Dedifferentiated amniotic fluid mesenchymal stem cell (primary cell): Measurements from ENCODE around the gene VPS8.

Experiments used
- DNase-seq: peaks from one replicate; pipeline ENCODE4 v3.0.0-alpha.2; 2016; ENCODE audit errors: extremely low spot score

The VPS8 gene

GRCh38 chr3:184781801-184782200 lies 30.2 kb upstream of the VPS8 start:
- no peak for DNase-seq

DNA sequence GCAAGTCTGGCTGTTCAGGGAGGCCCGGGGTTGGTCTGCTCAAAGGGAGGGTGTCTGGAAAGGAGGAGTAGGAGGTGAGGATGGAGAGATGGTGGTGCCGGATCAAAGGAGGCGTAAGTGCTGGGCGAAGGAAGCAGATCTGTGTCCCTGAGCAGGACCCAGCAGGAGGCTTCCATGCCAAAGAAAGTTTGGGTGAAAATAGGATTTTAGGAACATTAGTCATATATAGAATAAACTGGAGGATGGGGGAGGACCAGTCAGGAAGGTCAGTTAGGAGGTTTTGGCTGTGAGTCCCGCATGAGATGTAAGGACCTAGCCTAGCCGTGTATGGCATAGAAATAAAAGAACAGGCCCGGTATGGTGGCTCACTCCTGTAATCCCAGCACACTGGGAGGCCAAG lies 28.6 kb upstream of the VPS8 start:
- no peak for DNase-seq

GRCh38 chr3:184784731-184785500 lies 27.1 kb upstream of the VPS8 start:
- no peak for DNase-seq

DNA sequence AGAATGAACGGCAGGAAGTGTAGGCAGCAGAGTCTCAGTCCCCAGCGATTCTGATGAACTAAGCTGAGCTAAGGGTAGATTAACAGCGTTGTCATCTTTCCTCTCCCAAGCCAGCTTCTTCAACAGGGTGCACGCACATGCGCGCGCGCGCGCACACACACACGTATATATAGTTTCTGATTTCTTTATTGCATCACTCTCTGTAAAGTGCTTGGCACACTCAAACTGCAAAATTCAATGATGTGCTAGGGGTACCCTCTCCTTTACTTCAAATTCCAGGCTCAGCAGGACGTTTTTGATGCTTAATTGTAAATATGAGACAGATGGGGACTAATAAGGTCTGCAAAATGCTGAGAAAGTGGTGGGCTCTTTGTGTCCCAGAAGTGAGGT lies 26.1 kb upstream of the VPS8 start:
- DNase-seq, result no peak

DNA sequence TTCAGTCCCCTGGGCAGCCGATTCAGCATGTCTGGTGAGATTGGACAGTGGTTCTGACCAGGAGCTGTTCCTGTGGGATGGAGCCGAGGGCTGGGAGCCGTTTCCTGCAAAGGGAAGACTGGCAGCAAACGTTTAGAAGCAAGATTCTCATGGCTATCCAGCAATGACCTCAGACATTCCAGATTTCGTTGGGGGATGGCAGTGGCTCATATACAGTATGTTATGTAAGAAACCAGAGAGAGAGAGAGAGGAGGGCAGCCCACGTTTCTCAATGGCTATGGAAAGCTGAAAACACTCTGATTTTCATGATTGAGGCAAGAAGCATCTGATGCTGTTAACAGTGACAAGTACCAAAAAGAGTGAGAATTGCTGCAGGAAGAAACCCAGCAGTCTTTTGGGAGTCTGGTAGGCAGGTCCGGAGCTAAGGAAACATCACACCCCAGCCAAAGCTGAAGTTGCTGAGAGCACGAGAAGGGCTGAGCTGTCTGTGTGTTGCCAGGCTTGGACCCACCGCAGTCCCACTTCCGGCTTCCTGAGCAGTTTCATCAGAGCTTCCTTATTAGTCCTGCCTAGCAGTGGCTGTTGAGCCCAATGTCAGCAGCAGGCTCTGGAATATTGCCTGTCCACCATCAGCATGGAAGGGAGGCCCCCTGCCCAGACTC lies 25.6 kb upstream of the VPS8 start:
- DNase-seq, result peak; percentile 31

DNA sequence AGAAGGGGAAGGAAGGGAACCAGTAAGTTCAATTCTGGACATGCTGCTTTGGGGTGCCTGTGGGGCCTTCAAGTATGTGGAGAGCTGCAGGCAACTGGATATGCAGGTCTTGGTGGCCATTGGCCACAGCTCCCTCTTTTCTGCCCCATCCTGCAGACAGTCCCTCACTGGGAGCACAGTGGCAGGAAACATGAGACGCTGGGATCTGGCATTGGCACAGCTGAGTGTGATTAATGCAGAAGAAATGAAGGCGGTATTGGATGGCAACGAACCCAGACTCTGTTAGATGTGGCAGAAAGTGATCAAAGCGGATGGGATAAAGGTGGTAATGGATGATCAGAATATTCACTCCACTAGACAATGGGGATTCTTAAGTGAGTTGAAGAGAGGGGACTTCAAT lies 23.2 kb upstream of the VPS8 start:
- DNase-seq, result no peak

DNA sequence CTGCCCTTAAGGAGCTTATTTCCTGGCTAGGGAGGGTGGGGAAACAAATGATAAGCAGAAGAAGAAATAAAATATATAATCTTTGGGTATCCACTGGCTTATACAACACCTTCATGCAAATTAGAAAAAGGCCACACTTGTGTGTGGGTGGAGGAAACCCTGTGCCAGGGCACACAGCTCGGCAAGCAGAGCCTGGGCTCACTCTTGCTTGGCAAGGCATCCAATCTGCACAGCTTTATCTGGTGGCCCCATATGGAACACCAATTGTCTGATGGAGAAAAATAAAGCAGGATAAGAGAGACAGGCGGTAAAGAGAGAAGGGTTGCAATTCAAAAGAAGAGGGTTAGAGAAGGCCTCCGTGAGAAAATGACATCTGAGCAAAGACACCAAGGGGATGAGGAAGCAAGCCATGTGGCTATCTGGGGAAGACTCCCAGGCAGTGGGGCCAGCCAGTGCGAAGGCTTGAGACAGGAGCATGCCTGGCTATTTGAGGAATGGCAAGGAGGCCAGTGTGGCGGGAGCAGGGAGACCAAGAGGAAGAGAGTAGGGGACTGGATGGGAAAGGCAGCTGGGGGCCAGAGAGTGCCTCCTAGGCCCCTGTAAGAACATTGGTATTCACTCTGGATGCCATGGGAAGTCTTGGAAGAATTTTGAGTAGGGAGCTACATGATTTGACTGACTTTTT lies 22.5 kb upstream of the VPS8 start:
- DNase-seq, result no peak

GRCh38 chr3:184791171-184791570 lies 20.8 kb upstream of the VPS8 start:
- no peak for DNase-seq

DNA sequence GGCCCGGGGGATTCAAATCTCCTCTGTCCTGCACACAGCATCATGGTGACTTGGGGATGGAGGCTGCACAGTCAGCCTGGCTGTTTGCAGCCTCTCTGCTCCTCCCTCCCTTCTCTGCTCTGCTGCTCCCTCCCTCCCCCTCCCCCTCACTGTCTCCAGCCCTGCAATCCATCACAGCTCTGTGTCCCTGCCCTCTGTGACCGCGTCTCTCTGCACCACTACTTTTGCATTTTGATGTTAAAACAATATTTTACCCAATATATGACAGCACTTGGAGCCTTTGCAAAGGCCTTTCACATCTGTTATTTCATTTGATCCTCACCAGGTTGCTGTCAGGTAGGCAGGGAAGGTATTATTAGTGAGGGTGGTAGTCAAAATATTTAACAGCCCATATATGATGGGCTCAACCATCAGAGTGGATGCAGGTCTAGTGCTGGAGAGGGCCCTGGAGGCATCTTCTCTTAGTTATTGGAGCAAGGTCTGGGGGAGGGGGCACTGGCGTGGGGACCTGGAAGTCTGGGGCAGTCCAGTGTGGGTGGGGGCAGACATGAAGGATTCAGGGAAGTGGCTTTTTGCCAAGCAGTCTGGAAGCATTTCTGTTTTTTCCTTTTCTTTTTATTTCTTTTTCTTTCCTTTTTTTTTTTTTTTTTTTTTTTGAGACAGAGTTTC lies 16.3 kb upstream of the VPS8 start:
- DNase-seq, result no peak

DNA sequence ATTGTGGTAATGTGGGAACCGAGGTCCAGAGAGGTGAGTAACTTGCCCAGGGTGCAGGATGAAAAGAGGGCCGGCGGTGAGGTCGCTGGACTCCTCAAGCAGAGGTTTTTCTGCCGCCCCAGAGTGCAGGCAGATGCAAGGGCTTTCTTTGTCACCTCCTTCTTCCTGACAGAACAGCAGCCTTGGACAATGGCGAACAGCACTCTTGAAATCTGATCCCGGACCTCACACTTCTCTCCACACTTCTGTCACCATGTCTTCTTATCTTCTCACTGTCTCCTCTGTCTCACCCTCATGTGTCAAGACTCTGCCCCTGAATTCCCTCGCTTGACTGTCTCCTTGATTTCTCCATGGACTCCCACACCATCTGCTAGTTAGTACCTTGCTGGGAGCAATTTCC lies 15.4 kb upstream of the VPS8 start:
- no peak for DNase-seq

- no peak for DNase-seq
Observed at GRCh38 chr3:184796954-184797353, 15.0 kb upstream of the VPS8 start.

GRCh38 chr3:184798120-184798519 lies 13.8 kb upstream of the VPS8 start:
- DNase-seq, result no peak

DNA sequence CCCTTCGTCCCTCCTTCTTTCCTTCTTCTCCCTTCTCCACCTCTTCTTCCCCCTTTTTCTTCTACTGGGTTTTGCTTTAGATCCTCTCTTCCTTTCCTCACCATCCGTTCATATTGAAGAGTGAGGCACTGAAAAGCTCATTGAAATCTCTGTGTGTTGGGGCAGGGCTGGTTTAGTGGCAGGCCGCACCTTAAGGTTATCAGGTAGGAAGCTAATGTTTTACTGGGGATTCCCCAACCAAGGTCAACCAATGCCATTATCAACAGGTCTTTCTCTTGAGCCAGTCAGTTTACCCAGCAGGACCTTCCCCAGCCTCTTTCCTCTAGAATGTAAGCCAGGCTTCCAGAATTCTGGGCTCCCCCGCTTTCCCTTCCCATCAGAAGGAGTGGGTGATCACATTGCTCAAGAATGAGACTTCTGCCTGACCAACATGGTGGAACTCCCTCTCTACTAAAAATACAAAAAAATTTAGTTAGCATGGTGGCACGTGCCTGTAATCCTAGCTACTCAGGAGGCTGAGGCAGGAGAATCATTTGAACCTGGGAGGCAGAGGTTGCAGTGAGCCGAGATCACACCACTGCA lies 11.5 kb upstream of the VPS8 start:
- no peak for DNase-seq

DNA sequence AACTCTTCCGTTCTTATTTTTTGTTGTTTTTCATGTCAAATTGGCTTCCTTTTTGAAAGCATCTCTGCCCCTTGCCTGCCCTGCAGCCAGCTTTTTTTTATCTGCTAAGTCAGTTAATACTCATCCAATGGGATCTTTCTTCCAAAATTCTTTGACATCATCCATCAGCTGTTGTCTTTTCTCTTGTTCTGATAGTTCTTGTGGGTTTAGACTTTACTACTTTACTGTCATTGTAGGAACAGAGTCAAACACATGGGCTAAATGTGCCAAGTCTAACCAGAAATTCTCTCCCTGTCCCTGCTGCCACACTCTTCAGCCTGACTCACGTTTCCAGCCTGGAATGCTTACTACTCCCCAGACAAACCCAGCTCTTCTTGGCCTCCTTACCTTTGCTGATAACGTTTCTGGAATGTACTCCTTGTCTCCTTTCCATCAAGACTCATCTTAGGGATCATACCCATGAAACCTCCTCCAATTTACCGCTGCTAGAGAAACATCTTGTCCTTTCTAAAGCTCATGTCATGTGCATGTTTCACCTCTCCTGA lies 10.7 kb upstream of the VPS8 start:
- no peak for DNase-seq

DNA sequence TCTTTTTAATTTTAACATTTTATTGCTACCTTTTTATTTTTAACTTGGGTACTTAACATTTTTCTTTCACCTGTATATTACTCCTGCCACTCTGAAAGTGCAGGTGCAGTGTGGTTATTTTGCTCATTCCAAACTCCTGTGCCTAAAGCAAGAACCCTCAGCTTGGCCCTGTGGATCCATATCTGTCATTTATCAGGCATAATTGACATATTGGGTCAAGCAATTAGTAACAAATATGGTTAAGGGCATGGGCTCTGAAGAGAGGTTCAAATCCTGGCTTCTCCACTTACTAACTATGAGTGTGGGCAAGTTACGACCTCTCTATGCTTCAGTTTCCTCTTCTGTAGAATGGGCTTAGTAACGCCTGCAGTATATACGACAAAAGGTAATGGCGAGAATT lies 9.8 kb upstream of the VPS8 start:
- no peak for DNase-seq

DNA sequence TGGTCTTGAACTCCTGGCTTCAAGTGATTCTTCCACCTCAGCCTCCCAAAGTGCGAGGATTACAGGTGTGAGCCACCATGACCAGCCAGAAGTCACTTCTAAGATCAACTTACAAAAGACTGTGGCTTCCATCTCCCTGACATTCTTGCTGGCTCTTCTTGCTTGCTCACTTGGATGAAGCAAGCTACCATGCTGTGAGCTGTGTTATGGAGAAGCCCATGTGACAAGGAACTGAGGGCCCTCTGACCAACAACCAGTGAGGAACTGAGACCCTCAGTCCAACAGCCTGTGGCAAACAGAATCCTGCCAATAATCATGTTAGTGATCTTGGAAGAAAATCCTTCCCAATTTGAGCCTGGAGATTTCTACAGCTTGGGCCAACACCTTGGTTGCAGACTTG lies 7.2 kb upstream of the VPS8 start:
- no peak for DNase-seq

GRCh38 chr3:184805351-184806038 lies 6.5 kb upstream of the VPS8 start:
- DNase-seq, result no peak

GRCh38 chr3:184806567-184807271 lies 5.2 kb upstream of the VPS8 start:
- DNase-seq, result no peak

DNA sequence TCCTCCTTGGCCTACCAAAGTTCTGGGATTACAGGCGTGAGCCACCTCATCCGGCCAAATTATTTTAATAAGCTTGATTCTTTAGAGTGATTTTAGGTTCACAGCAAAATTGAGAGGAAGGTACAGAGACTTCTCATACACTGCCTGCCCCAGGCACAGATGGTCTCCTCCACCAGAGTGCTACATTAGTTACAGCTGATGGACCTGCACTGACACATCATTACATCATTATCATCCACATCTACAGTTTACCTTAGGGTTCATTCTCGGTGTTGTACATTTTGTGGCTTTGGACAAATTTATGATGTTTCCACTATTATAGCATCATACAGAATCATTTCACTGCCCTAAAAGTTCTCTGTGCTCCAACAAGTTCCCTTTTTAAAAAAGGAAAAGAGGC lies 4.4 kb upstream of the VPS8 start:
- no peak for DNase-seq

GRCh38 chr3:184808021-184808420 lies 3.9 kb upstream of the VPS8 start:
- DNase-seq, result no peak

GRCh38 chr3:184810146-184810545 lies 1.8 kb upstream of the VPS8 start:
- no peak for DNase-seq
